Smooth muscle cell (in vitro differentiated cells): ENCODE results near the gene SIRT3. TPM values are rescaled to one million over a fixed set of nuclear protein-coding genes. Genes with fewer than 3 reads are reported as not detected.

ENCODE experiments used
- DNase-seq: peaks from one replicate; lab custom pipeline; 2025; ENCODE audit not compliant: unreplicated experiment; lab: John Stamatoyannopoulos, UW
- H2AFZ ChIP-seq: fragments of 200-600 bp; sonication (generic); 2 replicates; pipeline ENCODE4 v1.6.0; 2016; ENCODE audit warnings: antibody characterized with exemption, low read depth, mild to moderate bottlenecking
- H3F3A ChIP-seq: fragments of 200-600 bp; sonication (generic); 2 replicates; pipeline ENCODE4 v1.6.0; 2017; ENCODE audit warnings: antibody characterized with exemption, low read depth
- H3K27ac ChIP-seq: fragments of 200-600 bp; sonication (generic); 2 replicates; pipeline ENCODE4 v1.5.1; 2016; ENCODE audit warnings: low read depth, mild to moderate bottlenecking
- H3K27me3 ChIP-seq: fragments of 200-600 bp; sonication (generic); 2 replicates; pipeline ENCODE4 v1.6.1; 2016; ENCODE audit warnings: low read depth, mild to moderate bottlenecking
- H3K36me3 ChIP-seq: fragments of 200-600 bp; sonication (generic); 2 replicates; pipeline ENCODE4 v1.5.1; 2016; ENCODE audit warnings: low read depth
- H3K4me1 ChIP-seq: fragments of 200-600 bp; sonication (generic); 2 replicates; pipeline ENCODE4 v1.5.1; 2016; ENCODE audit warnings: low read depth
- H3K4me2 ChIP-seq: fragments of 200-600 bp; sonication (generic); 2 replicates; pipeline ENCODE4 v1.6.0; 2016; ENCODE audit warnings: mild to moderate bottlenecking
- H3K4me3 ChIP-seq: fragments of 200-600 bp; sonication (generic); 2 replicates; pipeline ENCODE4 v1.5.1; 2016; ENCODE audit warnings: mild to moderate bottlenecking
- H3K79me2 ChIP-seq: fragments of 200-600 bp; sonication (generic); 2 replicates; pipeline ENCODE4 v1.6.0; 2016; ENCODE audit warnings: low read depth, mild to moderate bottlenecking
- H3K9ac ChIP-seq: fragments of 200-600 bp; sonication (generic); 2 replicates; pipeline ENCODE4 v1.6.0; 2016; ENCODE audit warnings: low read depth
- H3K9me3 ChIP-seq: fragments of 200-600 bp; sonication (generic); replicated peaks from 2 replicates; pipeline ENCODE4 v1.5.1; 2016; ENCODE audit warnings: low read depth
- H4K20me1 ChIP-seq: fragments of 200-600 bp; sonication (generic); 2 replicates; pipeline ENCODE4 v1.6.0; 2016; ENCODE audit warnings: low read depth
- WGBS: methylation state at CpG from one replicate; pipeline ENCODE4 v1.1.7; 2016; ENCODE audit warnings: low lambda C conversion rate; 5-methylcytosine and 5-hydroxymethylcytosine counted together
- polyA plus RNA-seq: library from polyadenylated mRNA; unstranded; fragments of >200 nt; fragmentation: Nextera tagmentation; extraction: Ambion mirVana; gene quantifications from 2 replicates; pipeline ENCODE4 v1.2.1, GENCODE V29; 2016
- total RNA-seq: library from RNA; depleted of rRNA; stranded (reverse); fragments of >200 nt; gene quantifications from 2 replicates; pipeline ENCODE4 v1.2.3, GENCODE V29; 2014
- TF ChIP-seq, protein P1 (sequence below): fragments of 200-600 bp; sonication (generic); IDR thresholded peaks from 2 replicates; pipeline ENCODE4 v1.5.1; 2017; ENCODE audit warnings: borderline replicate concordance, mild to moderate bottlenecking, antibody characterized with exemption; ENCODE audit not compliant: insufficient read depth, poor library complexity, severe bottlenecking

Gene SIRT3
- total and polyA plus RNA-seq, 2 experiments from 2014 or later: 13.0 to 19.8 TPM

DNA sequence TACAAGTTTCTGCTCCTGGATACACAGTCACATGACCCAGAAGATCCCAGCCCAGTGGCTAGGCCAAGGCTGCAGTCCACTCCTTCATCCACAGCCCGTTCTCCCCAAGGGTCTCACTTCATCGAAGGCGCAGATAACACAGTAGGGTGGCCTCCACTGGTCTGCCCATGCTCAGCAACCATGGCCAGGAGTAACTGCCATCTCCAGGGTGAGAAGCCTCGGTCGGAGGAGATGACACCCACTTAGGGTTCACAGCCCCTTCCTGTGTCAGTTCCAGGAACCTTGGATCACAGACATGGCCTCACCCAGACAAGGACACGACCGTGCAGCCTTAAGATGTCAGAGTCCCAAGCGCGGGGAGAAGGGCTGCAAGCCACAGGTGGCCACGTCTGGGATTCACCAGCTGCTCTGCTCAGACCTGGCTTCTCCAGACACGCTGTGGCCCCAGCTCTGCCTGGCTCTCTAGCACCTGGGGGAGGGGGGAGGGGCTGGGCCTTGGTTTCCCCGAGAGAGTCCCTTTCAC, 31.5 kb downstream of the SIRT3 start:
- H3K27ac ChIP-seq: no peak overlapping the region

DNA sequence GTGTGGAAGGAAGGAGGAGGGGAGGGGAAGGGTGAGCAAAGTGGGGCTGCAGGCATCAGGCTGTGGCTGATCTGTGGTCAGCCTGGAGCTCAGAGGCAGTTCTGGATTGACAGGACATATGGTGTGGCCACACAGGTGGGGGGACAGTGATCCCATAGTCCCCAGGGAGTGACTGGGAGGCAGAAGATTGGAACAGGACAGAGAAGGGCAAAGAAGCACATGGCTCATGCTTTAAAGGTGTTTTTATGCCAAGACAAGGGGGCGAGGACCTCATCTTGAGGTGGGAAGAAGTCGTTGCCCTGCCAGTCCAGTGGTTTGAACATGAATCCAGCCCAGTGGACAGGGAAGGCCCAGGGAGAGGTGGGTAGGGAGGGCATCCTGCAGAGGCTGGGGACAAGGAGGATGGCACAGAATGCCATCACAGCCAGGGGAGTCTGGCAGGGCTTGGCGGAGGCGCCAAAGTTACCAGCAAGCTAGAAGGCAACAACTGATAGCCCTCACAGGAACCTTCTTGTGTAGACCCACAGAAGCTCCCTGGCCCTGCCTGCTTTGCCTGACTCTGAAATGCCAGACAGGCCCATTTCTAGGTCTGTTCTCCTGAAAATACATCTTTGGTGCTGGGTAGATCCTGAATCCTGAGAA, 32.1 kb downstream of the SIRT3 start:
- DNase-seq: no peak
- no peak overlapping the region for H3K9ac ChIP-seq
- H3K27ac ChIP-seq: no peak overlapping the region
- peaks cover 53% of the 10 kb centered on the region for H3K79me2 ChIP-seq
- no peak overlapping the region for H3K4me3 ChIP-seq
- H3K36me3 ChIP-seq: no peaks in the 10 kb centered on the region
- 100% methylated on average over 4 of the region's 4 CpGs for WGBS
- H3K4me2 ChIP-seq: no peak overlapping the region
- no peaks in the 10 kb centered on the region for H3K9me3 ChIP-seq
- H3K4me1 ChIP-seq: peaks cover 6% of the 10 kb centered on the region
- H4K20me1 ChIP-seq: peaks cover 64% of the 10 kb centered on the region
- no peaks in the 10 kb centered on the region for H3K27me3 ChIP-seq
- H2AFZ ChIP-seq: no peak overlapping the region
- TF ChIP-seq, protein P1, sequence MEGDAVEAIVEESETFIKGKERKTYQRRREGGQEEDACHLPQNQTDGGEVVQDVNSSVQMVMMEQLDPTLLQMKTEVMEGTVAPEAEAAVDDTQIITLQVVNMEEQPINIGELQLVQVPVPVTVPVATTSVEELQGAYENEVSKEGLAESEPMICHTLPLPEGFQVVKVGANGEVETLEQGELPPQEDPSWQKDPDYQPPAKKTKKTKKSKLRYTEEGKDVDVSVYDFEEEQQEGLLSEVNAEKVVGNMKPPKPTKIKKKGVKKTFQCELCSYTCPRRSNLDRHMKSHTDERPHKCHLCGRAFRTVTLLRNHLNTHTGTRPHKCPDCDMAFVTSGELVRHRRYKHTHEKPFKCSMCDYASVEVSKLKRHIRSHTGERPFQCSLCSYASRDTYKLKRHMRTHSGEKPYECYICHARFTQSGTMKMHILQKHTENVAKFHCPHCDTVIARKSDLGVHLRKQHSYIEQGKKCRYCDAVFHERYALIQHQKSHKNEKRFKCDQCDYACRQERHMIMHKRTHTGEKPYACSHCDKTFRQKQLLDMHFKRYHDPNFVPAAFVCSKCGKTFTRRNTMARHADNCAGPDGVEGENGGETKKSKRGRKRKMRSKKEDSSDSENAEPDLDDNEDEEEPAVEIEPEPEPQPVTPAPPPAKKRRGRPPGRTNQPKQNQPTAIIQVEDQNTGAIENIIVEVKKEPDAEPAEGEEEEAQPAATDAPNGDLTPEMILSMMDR: no peak
- H3F3A ChIP-seq: peaks cover 8% of the 10 kb centered on the region

More for the DNA sequence above, 31.5 kb downstream of the SIRT3 start:
- peaks cover 8% of the 10 kb centered on the region for H3F3A ChIP-seq
- no peak overlapping the region for H3K4me3 ChIP-seq
- peaks cover 10% of the 10 kb centered on the region for H3K4me1 ChIP-seq
- H4K20me1 ChIP-seq: peaks cover 67% of the 10 kb centered on the region
- H3K4me2 ChIP-seq: no peak overlapping the region
- no peaks in the 10 kb centered on the region for H3K9me3 ChIP-seq
- no peak overlapping the region for H3K9ac ChIP-seq
- H2AFZ ChIP-seq: no peak overlapping the region
- no peaks in the 10 kb centered on the region for H3K36me3 ChIP-seq
- TF ChIP-seq, protein P1: no peak
- peaks cover 59% of the 10 kb centered on the region for H3K79me2 ChIP-seq
- 95% methylated on average over 12 of the region's 12 CpGs for WGBS
- no peaks in the 10 kb centered on the region for H3K27me3 ChIP-seq
- DNase-seq: no peak

DNA sequence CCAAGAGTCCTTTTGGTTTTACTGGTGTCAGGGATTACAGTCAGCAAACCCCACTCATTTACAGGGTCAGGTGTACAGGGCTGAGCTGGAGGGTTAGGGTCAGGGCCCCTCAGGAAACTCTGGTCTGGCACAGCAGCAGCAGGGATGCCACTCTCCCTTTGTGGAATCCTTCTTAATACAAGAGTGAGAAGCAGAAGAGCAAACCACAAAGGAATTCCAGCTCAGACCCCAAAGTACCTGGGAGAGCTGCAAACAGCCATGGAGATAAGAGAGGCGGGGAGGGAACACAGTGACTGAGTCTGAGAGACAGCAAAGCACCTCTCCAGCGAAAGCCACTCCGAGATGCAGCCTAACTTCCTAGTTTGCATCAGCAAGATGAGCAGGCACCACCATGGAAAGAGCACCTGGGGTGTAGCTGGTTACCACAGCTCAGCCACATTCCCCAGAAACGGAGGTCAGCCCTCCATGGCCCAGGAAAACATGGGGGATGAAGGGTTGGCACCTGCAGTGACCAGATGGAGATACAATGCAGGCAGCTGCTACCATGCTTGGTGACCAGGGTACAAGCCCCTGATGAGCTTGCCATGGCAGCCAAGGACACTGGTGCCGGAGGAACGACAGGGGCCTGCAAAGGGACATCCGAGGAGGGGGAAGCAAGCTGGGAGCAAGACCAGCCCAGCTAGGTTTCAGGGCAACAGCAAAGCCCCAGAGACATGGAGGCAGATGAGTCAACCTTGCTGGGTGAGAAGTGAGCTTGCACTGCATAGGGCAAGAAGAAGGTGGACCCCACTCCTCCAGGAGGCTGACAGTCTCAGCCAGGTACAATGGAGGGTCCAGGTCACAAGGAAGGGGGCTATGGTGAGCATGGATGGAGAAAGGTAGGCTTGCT, 32.8 kb downstream of the SIRT3 start:
- TF ChIP-seq, protein P1: no peak
- peaks cover 6% of the 10 kb centered on the region for H3K4me1 ChIP-seq
- H3F3A ChIP-seq: peaks cover 7% of the 10 kb centered on the region
- H2AFZ ChIP-seq: no peak overlapping the region
- H3K36me3 ChIP-seq: no peaks in the 10 kb centered on the region
- no peak overlapping the region for H3K4me2 ChIP-seq
- H3K4me3 ChIP-seq: no peak overlapping the region
- no peaks in the 10 kb centered on the region for H3K9me3 ChIP-seq
- H3K79me2 ChIP-seq: peaks cover 46% of the 10 kb centered on the region
- H3K27ac ChIP-seq: no peak overlapping the region
- no peak for DNase-seq
- no peaks in the 10 kb centered on the region for H3K27me3 ChIP-seq
- no peak overlapping the region for H3K9ac ChIP-seq
- H4K20me1 ChIP-seq: peaks cover 71% of the 10 kb centered on the region
- WGBS: 99% methylated on average over 7 of the region's 7 CpGs
